ENCODE results near the gene ATP13A3. TPM values are rescaled to one million over a fixed set of nuclear protein-coding genes. Genes with fewer than 3 reads are reported as not detected.
"Not testable (repeated sequence)": the region's sequence is repeated elsewhere in the genome, so short reads cannot be mapped to it uniquely, and the experiment has no call there.

Gene ATP13A3
- polyA plus RNA-seq, 3 donors from 2014 or later, result 5.2 to 8.5 (median 7.3) TPM

DNA sequence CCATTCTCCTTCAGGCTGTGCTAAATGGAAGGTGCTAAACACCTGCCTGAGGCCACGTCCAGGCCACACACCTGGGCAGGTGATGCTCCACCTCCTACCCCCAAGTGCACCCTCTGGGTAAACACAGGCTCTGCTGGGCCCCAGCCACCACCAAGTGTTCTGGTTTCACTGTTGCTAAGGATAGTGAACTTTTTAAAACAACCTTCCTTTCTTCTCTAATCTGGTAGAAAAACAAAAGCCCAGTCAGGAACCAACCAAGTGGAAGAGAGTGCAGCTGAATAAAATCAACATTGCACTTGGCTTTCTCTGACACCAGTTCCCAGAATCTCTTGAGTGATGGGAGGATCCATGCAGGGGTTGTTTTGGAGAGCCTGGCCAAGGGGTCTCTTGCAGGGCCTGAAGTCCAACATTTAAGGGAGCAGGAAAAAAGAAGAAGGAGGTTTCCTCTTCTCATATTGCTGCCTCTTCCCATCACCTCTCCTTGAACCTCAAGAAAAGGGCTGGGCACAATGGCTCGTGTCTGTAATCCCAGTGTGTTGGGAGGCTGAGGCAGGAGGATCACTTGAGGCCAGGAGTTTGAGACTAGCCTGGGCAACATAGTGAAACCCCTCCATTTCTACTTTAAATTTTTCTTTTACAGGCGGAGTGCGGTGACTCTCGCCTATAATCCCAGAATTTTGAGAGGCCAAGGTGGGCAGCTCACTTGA lies 26.2 kb upstream of the ATP13A3 start:
- Mint-ChIP-seq H3K9me3 (no peaks in the 10 kb centered on the region), H3K27me3 (ENCODE audit: low read depth in 3 of 3) (peaks cover 0 to 3% (median 0%) of the 10 kb centered on the region in 3 donors)
- DNase-seq, result no peak

DNA sequence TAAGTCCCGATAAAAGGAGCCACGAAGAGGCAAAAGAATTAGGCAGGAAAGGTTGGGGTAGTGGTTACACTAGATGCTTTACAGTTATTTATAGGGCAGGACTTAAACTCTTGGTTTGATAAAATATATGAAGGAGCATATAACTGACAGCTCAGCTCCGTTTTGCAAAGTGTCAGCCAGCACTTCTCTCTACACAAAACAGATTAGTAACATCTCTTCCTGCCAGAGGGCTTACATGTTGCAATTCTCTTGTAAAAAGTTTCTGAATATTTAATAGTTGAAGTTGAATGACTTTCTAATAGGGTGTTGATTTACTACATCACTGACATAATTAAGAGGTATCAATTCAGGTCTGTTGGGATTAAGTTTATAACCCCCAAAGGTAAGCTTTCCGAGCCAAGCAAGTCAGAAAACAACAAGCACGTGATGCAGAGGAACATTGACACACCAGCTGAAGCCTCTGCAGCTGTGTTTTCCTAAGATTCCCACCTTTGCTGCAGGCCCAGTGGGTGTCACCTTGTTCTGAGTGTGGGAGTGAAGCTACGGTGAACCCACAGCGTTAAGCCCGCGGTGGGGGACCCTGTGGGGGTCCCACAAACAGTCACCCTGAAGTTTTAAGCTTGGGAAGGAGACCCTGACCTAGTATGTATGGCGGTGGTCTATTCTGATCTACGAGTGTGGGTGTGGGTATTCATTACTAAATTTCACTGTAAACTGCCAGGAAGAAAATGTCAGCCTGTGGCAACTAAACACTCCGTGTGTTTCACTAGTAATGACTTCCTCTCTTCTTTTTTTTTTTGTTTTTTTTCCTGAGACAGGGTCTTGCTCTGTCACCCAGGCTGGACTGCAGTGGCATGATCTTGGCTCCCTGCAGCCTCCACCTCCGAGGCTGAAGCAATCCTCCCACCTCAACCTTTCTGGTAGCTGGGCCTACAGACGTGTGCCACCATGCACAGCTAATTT lies 22.0 kb upstream of the ATP13A3 start:
- no peak overlapping the region for H3K4me3 Mint-ChIP-seq

More for the DNA sequence above, 26.2 kb upstream of the ATP13A3 start:
- H3K4me3 Mint-ChIP-seq, result no peak overlapping the region
- no peak overlapping the region for H3K27ac Mint-ChIP-seq
- no peaks in the 10 kb centered on the region for H3K36me3 Mint-ChIP-seq
- no peaks in the 10 kb centered on the region for H3K4me1 Mint-ChIP-seq

DNA sequence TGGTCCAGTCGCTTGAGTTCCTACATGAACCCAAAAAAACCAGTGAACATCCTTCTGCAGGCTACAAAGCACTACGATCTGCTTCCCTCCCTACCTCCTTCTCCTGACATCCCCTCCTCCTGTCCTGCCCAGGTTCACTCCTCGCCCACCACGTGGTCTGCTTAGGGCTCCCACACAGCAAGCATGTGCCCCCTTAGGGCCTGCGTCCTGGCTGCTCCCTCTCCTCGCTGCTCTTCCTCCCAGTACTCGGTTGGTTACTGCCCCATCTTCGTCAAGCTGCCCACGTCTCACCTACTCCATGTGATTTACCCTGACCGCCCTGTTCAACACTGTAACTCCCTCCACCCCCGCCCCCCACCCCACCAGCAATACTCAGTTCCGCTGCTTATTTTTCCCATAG lies 20.8 kb upstream of the ATP13A3 start:
- Mint-ChIP-seq H3K27ac (no peak overlapping the region), H3K9me3 (no peaks in the 10 kb centered on the region), H3K27me3 (ENCODE audit: low read depth in 3 of 3) (peaks cover 0 to 2% (median 2%) of the 10 kb centered on the region in 3 donors), H3K4me1 (no peaks in the 10 kb centered on the region), H3K36me3 (no peaks in the 10 kb centered on the region), H3K4me3 (no peak overlapping the region)
- no peak for DNase-seq

More for the DNA sequence above, 22.0 kb upstream of the ATP13A3 start:
- no peak overlapping the region for H3K27ac Mint-ChIP-seq
- no peaks in the 10 kb centered on the region for H3K36me3 Mint-ChIP-seq
- H3K9me3 Mint-ChIP-seq, result no peaks in the 10 kb centered on the region
- no peaks in the 10 kb centered on the region for H3K4me1 Mint-ChIP-seq
- no peak for DNase-seq
- peaks cover 0 to 2% (median 2%) of the 10 kb centered on the region in 3 donors for H3K27me3 Mint-ChIP-seq (ENCODE audit: low read depth in 3 of 3)

DNA sequence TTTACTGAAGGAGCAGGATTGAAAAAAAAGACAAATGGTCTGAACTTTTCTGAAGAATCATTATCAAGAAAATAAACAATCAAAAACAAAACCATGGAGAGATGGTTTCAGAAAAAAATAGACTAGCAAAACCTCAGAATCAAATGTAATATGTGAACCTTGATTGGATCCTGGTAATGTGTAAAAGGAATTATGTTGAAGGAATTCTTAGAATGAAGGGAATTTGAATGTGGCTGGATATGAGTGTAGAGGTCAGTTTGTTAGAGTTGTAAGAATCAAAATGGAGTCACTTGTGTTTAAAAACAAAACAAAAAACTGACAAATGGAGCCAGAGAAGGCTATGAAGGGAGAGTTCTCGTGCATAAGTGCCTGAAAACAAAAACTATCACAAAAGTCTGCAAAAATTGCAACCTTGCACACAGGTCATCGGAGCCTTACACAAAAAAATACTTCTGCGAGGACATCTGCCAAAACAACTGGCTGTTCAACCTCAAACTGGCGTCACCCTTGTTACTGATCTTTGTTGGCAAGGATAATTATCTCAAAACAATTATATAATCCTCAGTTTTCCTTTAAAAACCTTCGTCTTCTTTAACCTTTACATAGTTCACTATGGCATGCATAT lies 19.1 kb upstream of the ATP13A3 start:
- no peak for DNase-seq
- Mint-ChIP-seq H3K4me1 (no peaks in the 10 kb centered on the region), H3K4me3 (no peak overlapping the region), H3K36me3 (no peaks in the 10 kb centered on the region), H3K27me3 (ENCODE audit: low read depth in 3 of 3) (peaks cover 0 to 2% (median 2%) of the 10 kb centered on the region in 3 donors), H3K9me3 (no peaks in the 10 kb centered on the region), H3K27ac (no peak overlapping the region)

DNA sequence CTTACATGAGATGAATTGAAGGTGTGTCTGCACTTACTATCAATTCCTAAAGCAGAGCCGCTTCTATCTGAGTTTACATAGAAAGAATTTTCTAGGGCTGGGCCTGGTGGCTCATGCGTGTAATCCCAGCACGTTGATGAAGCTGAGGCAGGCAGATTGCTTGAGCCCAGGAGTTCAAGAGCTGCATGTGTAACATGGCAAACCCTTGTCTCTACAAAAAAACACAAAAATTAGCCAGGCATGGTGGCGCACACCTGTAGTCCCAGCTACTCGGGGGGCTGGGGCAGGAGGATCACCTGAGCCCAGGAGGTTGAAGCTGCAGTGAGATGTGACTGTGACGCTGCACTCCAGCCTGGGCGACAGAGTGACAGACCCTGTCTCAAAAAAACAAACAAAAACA lies 18.1 kb upstream of the ATP13A3 start:
- no peak for DNase-seq
- H3K4me1 Mint-ChIP-seq, result no peaks in the 10 kb centered on the region
- H3K27me3 Mint-ChIP-seq (ENCODE audit: low read depth in 3 of 3), result peaks cover 0 to 2% (median 2%) of the 10 kb centered on the region in 3 donors
- no peak overlapping the region for H3K4me3 Mint-ChIP-seq
- H3K36me3 Mint-ChIP-seq, result no peaks in the 10 kb centered on the region
- no peak overlapping the region for H3K27ac Mint-ChIP-seq
- no peaks in the 10 kb centered on the region for H3K9me3 Mint-ChIP-seq

DNA sequence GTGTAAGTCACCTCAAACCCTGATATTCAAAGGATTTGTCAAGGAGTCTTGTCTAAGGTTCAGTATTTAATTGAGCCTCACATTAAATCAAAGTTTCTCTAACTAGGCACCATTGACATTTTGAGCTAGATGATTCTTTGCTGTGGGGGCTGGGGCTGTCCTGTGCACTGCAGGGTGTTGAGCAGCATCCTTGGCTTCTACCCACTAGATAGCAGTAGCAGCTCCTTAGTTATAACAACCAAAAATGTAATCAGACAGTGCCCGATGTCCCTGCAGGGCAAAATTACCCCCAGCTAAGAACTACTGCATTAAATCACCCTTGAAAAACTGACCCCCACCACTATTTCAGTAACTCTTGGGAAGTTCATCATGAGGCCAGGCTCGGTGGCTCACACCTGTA lies 17.3 kb upstream of the ATP13A3 start:
- no peaks in the 10 kb centered on the region for H3K4me1 Mint-ChIP-seq
- H3K9me3 Mint-ChIP-seq, result no peaks in the 10 kb centered on the region
- H3K4me3 Mint-ChIP-seq, result no peak overlapping the region
- H3K27me3 Mint-ChIP-seq (ENCODE audit: low read depth in 3 of 3), result peaks cover 0 to 2% (median 2%) of the 10 kb centered on the region in 3 donors
- no peak for DNase-seq
- H3K36me3 Mint-ChIP-seq, result no peaks in the 10 kb centered on the region
- H3K27ac Mint-ChIP-seq, result no peak overlapping the region

DNA sequence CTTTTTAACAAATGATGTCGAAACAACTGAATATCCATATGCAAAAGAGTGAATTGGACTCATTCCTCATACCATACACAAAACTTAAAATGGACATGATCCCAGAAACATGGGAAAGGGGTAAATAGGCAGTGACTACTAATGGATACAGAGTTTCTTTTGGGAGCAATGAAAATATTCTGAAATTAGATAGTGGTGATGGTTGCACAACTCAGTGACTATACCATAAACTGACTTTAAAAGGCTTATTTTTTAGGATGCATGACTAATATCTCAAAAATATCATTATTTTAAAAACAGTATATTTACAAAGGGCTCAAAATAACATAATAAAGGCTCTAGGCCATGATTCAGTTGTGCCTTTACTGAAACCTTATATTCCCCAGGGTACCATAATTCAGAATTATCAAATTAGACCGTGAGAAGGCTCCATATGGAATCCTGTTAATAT lies 16.3 kb upstream of the ATP13A3 start:
- H3K9me3 Mint-ChIP-seq, result no peaks in the 10 kb centered on the region
- H3K27ac Mint-ChIP-seq, result no peak overlapping the region
- peaks cover 2 to 8% of the 10 kb centered on the region in 2 donors for H3K4me1 Mint-ChIP-seq
- no peak overlapping the region for H3K4me3 Mint-ChIP-seq
- DNase-seq, result no peak
- no peaks in the 10 kb centered on the region for H3K36me3 Mint-ChIP-seq
- peaks cover 0 to 2% (median 2%) of the 10 kb centered on the region in 3 donors for H3K27me3 Mint-ChIP-seq (ENCODE audit: low read depth in 3 of 3)

DNA sequence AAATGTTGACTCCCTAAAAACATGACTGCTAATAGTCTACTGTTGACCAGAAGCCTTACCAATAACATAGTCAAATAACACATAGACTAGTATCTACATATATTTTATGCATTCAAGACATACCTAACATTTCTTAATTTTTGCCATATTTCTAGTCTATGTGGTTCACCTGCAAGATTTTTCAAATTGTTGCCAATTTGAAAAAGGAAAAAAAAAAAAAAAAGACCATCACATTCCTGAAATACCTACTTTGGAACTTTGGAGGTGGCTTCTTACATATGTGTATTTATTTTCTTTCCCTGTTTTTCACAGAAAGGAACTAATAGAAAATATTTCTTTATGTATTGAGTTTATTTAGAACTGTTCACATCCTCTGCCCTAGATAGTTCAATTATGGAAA lies 13.4 kb upstream of the ATP13A3 start:
- no peak overlapping the region for H3K27ac Mint-ChIP-seq
- no peak overlapping the region for H3K4me3 Mint-ChIP-seq
- no peaks in the 10 kb centered on the region for H3K9me3 Mint-ChIP-seq

DNA sequence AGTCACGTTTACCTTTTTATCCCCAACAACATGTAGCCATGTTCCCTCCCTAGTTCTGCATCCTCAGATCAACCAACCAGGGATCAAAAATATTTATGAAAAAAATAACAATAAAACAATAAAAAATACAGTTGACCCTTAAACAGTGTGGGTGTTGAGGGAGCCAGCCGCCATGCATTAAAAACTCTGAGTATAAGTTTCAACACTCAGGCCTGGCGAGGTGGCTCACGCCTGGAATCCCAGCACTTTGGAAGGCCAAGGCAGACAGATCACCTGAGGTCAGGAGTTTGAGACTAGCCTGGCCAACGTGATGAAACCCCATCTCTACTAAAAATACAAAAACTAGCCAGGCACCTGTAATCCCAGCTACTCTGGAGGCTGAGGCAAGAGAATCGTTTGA lies 12.7 kb upstream of the ATP13A3 start:
- H3K9me3 Mint-ChIP-seq; H3K27ac Mint-ChIP-seq; H3K36me3 Mint-ChIP-seq; DNase-seq; H3K27me3 Mint-ChIP-seq (ENCODE audit: low read depth in 3 of 3); H3K4me3 Mint-ChIP-seq: not testable (repeated sequence)
- peaks cover 7 to 14% of the 10 kb centered on the region in 2 donors for H3K4me1 Mint-ChIP-seq

More for the DNA sequence above, 13.4 kb upstream of the ATP13A3 start:
- Mint-ChIP-seq H3K27me3 (ENCODE audit: low read depth in 3 of 3) (no peaks in the 10 kb centered on the region), H3K36me3 (no peaks in the 10 kb centered on the region), H3K4me1 (peaks cover 7 to 14% of the 10 kb centered on the region in 2 donors)
- no peak for DNase-seq

DNA sequence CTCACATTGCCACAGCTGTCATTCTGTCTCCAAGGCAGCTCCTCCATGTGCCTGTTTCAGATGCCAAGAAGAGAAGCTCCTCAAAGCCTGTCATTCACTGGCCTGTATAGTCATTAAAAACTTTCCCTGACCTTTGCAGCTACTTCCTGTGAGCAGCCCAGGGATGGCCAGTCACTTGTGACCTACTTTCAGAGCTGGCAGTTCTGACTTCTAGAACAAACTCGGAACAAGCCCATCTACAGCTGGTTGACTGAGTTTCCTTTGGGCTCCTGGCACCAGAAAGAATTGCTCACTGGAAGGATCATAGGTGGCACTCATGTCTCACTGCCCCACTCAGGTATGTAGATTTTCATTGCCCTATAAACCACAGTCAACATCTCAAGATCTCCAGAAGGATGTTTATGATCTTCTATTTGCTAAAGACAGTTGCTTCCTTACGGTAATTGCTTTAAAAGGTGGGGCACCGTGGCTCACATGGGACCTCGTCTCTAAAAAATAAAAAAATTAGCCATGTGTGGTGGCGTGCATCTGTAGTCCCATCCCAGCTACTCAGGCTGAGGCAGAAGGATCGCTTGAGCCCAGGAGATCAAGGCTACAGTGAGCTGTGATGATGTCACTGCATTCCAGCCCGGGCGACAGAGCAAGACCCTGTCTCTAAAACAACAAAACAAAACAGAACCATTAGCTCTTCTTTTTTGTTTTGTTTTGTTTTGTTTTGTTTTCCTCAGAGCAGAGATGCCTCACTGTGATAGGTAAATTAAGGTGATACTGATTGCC lies 11.2 kb upstream of the ATP13A3 start:
- Mint-ChIP-seq H3K9me3 (no peaks in the 10 kb centered on the region), H3K27ac (peak overlapping the region in 3 of 6 donors; percentile 9 to 51 (median 12)), H3K4me1 (peaks cover 7 to 14% of the 10 kb centered on the region in 2 donors), H3K4me3 (peak overlapping the region in 1 of 5 donors; percentile 49), H3K27me3 (ENCODE audit: low read depth in 3 of 3) (no peaks in the 10 kb centered on the region), H3K36me3 (no peaks in the 10 kb centered on the region)
- DNase-seq, result peak in 1 of 3 donors; percentile 5

DNA sequence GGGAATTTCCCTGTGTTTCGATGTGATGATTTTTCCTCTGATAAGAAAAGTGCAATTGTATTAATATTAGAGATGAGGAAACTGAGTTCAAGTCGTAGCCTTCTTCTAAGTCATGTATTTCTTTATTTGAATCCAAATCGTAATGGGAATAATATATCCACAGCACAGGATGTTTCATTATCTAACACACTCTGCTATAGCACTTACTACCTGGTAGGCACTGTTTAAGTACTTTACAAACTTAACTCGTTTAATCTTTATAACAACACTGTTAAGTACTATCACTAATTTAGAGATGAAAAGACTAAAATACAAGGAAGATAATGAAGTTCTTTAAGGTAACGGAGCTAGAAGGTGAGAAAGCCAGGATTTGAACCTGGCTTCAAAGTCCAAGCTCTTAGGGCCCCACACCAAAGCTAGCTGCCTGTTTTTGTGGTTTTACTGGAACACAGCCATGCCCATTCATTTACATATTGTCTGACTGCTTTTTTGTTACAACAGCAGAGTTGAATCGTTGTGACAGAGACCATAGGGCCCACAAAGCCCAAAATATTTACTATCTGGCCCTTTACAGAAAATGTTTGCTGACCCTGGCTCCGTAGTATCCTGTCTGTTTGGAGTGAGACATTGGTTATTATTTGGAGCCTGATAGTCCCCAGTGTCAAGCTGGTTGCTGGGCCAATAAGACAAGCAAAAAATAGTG lies 9.6 kb upstream of the ATP13A3 start:
- Mint-ChIP-seq H3K4me1 (peaks cover 7 to 14% of the 10 kb centered on the region in 2 donors), H3K27me3 (ENCODE audit: low read depth in 3 of 3) (no peaks in the 10 kb centered on the region), H3K36me3 (no peaks in the 10 kb centered on the region), H3K4me3 (no peak overlapping the region), H3K9me3 (no peaks in the 10 kb centered on the region), H3K27ac (no peak overlapping the region)
- DNase-seq, result no peak

DNA sequence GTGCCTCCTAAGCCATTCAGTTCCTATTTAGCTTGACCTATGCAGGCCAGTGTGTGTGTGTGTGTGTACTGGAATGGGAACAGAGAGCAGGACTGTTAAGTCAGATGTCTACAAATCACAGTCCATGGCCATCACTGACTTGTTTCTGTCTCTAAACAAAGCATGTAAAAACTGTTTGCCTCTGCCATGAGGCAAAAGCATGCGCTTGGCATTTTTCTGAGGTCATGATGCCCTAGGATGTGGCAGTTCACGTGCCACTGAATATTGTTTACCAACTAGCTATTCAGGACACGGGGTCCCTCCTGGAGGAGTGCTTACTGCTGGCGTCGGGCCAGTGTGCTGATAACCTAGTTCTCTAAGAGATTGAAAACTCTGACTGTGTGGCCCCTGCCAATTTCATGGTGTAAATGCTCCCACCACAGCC lies 8.2 kb upstream of the ATP13A3 start:
- Mint-ChIP-seq H3K27ac (peak overlapping the region in 1 of 6 donors; percentile 59), H3K27me3 (ENCODE audit: low read depth in 3 of 3) (peaks cover 0 to 3% (median 0%) of the 10 kb centered on the region in 3 donors), H3K36me3 (no peaks in the 10 kb centered on the region), H3K9me3 (no peaks in the 10 kb centered on the region), H3K4me1 (peaks cover 7 to 14% of the 10 kb centered on the region in 2 donors), H3K4me3 (no peak overlapping the region)
- DNase-seq, result no peak

Data from immature natural killer cell (primary cell).